Keratinocyte (primary cell): ENCODE measurements around the gene TMEM178A.

Source experiments
- CTCF ChIP-seq, 3 experiments: IDR thresholded peaks in 1 of 3; conservative IDR thresholded peaks in 1 of 3; optimal IDR thresholded peaks in 1 of 3; 2 replicates in 2 of 3; 3 replicates in 1 of 3; pipeline versions ENCODE3 to v1.5.1; 2011; ENCODE audit warnings: low read length in 3 of 3, mild to moderate bottlenecking in 3 of 3, moderate library complexity in 2 of 3, control low read depth in 1 of 3, inconsistent platforms in 1 of 3; ENCODE audit not compliant: insufficient read depth in 2 of 3; ENCODE audit errors: extremely low read depth in 1 of 3
- EZH2 ChIP-seq: IDR thresholded peaks from one replicate; pipeline ENCODE4 v1.6.1; 2012; ENCODE audit warnings: inconsistent platforms, mild to moderate bottlenecking, low read length, moderate library complexity

- TF ChIP-seq CTCF (optimal IDR thresholded peaks at IDR 0.05 in 1 of 3, IDR thresholded peaks at IDR 0.05 in 1 of 3, conservative IDR thresholded peaks at IDR 0.05 in 1 of 3; ENCODE audit: extremely low read depth in 1 of 3, insufficient read depth in 2 of 3, low read length in 3 of 3) (no peak), EZH2 (no peak)
Measured at GRCh38 chr2:39673018-39673417, 7.3 kb downstream of the TMEM178A start.
